Bone marrow (tissue), 2 donors: ENCODE measurements around the gene CHADL.
"Not testable (repeated sequence)": the region's sequence is repeated elsewhere in the genome, so short reads cannot be mapped to it uniquely, and the experiment has no call there.

Experiments used
- DNase-seq, 2 donors: peaks; one replicate each; lab custom pipeline; 2025; lab: John Stamatoyannopoulos, UW

CHADL gene, protein sequence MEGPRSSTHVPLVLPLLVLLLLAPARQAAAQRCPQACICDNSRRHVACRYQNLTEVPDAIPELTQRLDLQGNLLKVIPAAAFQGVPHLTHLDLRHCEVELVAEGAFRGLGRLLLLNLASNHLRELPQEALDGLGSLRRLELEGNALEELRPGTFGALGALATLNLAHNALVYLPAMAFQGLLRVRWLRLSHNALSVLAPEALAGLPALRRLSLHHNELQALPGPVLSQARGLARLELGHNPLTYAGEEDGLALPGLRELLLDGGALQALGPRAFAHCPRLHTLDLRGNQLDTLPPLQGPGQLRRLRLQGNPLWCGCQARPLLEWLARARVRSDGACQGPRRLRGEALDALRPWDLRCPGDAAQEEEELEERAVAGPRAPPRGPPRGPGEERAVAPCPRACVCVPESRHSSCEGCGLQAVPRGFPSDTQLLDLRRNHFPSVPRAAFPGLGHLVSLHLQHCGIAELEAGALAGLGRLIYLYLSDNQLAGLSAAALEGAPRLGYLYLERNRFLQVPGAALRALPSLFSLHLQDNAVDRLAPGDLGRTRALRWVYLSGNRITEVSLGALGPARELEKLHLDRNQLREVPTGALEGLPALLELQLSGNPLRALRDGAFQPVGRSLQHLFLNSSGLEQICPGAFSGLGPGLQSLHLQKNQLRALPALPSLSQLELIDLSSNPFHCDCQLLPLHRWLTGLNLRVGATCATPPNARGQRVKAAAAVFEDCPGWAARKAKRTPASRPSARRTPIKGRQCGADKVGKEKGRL

DNA sequence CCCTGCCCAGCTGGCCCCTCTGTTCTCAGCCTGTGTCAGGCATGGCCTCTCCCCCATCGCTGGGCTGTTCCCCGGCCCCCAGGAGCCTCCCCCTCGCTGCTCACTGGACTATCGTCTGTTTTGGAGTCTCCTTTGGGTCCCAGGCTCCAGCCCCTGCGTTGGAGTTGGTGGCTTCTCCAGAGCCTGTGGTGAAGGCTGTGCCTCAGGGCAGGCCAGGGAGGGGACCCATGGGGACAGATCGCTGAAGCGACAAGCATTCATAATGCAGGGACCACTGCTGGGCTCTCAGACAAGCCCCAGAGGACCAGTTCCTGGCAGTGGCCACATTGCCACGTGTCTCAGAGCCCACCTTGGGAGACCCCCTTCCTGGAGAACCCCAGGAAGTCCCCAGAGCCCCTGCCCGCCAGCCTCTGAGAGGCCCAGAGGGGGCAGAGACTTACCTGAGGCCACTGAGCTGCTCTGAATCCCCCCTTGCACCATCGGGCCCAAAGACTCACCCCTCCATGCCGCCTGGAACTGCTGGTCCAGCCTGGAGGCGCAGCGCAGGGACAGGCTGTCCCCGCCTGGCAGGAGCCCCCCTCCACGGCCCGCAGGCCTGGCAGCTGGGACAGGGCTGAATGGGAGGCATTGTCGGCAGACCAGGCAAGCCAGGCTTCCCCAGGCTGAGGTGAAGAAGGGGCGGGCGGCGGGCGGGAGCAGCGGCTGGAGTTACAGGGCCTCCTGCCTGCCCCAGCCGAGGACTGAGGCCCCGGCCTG is at the start of gene CHADL:
CHADL (minus strand) TSS at position 555 of the 756 bp plus-strand sequence; CDS start at position 505, 50 bp downstream.
- DNase-seq, result no peak

DNA sequence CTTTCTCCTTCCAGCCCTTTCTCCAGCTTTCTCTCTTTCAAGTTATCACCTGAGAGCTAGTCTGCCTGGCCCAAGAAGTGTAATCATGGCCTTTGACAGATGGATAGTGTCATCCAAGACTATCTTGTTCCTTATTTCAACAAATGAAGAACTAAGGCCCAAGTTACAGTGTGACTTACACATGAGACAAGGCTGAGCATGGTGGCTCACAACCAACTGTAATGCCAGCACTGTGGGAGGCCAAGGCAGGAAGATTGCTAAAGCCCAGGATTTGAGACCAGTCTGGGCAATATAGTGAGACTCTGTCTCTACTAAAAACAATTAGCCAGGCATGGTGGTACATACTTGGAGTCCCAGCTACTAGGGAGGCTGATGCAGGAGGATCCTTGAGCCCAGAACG is 48.9 kb upstream of the CHADL start:
- no peak for DNase-seq

DNA sequence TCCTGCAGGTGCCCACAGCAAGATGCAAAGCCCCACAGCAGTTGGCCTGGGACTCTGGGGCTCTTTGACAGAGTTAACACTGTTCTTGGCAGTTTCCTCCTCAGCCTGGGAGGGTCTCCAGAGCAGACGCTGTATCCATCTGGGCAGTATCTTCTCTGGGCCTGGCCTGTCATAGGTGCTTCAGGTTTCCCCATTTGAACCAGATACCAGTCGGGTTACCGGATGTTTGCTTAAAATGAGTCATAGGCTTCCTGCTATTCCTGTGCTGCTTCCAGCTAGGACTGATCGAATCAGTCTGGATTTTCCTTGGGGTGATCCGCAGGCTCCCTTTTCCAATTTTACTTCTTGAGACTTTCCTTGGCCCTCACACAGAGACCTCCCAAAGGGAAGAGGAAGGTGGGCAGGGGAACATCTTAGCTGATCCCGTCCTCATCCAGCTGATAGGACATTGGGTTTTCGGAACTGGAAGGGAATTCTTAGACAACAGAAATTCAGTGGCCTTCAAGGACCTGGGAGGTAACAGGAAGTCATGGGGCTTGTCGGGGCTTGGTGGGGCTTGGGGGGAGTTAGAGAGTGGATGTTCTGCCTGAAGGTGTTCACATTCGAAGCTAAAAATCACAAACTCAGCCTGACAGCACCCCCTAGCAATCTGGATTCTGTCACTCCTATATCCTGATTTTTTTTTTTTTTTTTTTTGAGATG is 47.7 kb upstream of the CHADL start:
- DNase-seq, result no peak

DNA sequence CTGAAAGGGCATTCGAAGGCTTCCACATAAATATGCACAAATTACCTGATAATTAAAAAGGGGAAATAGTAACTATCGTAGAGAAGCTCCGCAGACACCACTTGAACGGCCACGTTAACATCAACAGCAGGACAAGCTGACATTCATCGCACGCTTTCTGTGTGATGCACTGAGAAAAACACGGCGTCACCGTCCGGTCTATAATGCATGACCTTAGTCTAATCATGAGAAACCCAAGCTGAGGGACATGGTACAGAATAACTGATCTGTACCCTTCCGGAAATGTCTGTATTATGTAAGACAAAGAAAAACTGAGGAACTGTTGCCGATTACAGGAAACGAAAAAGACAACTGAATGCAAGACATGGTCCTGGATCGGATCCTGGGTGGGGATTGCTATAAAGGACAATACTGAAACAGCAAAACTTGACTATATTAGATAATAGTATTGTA is 45.9 kb upstream of the CHADL start:
- peak; percentile 63 to 67 for DNase-seq

DNA sequence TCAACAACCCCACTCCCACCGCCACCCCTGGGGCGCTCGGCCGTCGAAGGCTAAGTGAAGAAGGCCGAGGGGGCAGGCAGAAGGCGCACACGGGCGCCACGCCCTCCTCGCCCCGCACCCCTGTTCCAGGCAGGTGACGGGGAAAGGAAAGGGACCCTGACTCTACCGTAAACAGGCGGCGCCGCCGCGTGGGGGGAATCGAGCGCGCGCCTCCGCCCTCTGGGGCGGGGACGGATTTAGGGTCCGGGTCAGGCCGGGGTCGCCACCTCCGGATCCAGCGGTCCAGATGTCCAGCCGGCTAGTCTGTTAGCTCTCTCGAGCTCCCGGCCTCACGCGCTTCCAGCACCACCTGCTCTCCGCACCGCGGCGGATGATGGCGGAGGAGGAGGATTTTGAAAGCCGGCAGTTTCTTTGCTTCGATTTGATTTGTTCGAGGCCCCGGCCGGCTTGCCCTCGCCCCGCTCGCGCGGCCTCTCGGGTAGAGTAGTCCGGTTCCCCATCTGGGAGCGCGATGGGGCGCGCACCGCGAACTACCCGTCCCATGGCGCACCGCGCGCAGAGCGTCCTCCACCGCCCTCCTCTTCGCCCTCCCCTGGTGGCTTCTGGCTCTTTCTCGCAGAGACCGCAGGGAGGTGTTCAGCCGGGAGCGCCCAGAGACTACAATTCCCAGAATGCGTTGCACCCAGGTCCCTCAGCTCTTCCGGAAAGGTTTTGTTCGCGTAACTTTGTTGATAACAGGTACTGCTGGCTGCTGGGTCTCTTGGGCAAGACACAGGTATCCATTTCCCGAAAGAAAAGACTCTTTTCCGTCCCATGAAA is 45.3 kb upstream of the CHADL start, which contains the start of gene RANGAP1:
RANGAP1 (minus strand) TSS at position 368 of the 819 bp plus-strand sequence. CDS start 5,143 bp downstream, outside the sequence.
- DNase-seq, result peak; percentile 85 to 99

DNA sequence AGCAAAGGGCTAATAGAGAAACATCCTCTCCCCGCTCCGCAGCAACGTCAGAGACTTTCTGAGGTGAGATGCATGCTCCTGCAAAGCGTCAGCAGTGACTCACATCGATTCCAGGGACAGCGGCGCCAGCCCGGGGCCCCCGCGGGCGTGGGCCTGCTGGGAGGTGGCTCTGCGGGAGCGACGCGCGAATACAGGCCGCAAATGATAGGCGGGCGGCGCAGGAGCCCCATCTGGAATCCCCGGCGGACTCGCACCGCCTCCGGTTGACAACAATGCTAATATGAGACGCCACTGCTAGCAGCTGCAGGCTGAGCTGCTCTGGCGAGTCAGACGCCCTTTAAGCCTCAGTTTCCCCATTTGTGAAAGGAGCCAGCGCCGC is 44.7 kb upstream of the CHADL start:
- DNase-seq, result peak; percentile 24 to 43

DNA sequence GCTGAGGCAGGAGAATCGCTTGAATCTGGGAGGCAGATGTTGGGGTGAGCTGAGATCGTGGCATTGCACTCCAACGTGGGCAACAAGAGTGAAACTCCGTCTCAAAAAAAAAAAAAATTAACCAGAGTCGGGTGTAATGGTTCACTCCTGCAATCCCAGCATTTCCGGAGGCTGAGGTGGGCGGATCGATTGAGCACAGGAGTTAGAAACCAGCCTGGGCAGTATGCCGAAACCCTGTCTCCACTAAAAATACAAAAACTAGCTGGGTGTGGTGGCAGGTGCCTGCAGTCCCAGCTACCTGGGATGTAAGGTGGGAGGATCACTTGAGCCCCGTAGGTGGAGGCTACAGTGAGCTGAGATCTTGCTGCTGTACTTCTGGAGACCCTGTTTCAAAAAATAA is 43.7 kb upstream of the CHADL start:
- DNase-seq, result no peak

DNA sequence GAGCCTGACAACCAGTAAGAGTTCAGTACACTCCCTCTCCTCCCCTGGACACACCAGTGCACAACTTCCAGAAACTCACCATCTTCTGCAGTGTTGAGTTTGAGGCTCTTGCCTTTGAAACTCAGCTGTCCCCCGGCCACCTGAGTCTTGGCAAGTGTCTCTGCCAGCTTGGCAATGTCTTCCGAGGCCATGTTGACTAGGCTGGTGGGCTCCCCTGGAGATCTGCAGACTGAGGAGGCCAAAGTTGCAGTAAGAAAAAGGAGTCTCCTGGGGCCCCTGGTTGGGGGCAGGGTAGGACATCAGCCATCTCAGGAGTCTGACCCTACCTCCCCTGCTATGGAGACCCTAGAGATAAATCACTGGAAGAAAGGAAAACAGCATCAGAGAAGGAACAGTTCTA is 40.1 kb upstream of the CHADL start:
- DNase-seq, result no peak

DNA sequence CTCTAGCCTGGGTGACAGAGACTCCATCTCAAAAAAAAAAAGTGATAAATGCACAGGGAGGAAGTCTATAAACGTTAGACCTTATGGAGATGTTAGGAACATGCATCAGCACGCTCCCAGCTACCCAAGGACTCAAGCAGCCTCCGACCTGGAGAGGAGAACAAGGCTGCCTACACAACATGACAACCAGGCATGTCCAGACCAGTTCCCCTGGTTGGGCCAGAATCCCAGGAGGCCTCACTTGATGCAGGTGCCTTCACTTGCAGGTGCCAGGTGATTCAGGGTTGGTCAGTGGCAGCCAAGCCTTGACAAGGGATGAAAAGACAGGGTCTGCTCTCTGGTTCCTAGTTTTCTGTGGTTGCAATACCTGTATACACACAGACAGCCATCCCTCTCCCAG is 39.3 kb upstream of the CHADL start:
- no peak for DNase-seq

DNA sequence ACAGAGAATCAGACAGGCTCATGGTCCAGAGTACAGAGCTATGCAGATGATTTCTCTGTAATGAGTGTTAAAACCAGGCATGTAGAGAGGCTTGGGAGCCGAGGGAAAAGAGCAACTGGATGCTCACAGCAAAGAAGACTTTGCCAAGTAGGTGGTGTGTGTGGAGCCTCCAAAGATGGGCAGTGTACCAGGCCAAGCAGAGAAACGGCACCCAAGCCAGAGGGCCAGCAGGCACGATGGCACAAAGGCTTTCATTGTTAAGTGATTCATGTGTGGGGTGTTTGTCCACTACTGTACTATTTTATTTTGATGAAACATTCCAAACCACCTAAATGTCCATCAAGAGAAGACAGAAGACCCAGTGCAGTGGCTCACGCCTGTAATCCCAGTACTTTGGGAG is 34.1 kb upstream of the CHADL start:
- DNase-seq, result no peak

DNA sequence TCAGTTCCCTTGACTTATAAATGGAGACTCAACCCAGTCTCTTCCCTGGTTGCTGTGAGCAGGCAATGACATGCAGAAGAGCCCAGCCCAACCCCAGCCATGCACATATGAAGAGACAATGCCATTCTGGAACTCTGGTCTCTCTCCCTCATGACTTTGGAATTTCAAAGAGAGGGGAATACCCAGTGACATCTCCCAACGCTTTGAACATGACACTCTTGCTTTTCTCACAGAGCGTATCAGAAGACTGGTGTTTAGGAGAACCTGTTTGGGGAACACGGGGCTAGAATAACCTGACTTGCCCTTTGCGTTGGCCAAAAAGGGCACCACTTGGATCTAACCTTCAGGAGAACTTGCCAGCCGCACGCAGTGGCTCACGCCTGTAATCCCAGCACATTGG is 32.4 kb upstream of the CHADL start:
- DNase-seq, result no peak

DNA sequence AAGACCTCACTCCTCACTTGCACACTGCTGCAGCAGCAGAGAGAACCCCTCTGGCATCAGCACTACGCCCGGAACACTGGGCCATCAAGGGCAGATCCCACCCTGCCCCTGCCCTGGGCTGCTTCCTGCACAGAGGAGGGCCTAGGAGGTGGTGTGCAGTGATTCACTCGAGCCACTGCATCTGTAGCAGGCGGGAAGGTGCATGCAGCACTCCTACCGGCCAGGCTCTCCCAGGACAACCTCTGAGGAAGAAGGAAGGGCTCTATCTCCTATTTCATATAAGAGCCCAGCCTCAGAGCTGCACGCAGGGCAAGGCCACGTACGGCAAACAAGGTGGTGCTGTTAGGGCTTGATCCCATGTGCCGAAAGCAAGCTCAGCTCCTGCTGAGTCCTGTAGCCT is 31.1 kb upstream of the CHADL start:
- DNase-seq, result no peak

DNA sequence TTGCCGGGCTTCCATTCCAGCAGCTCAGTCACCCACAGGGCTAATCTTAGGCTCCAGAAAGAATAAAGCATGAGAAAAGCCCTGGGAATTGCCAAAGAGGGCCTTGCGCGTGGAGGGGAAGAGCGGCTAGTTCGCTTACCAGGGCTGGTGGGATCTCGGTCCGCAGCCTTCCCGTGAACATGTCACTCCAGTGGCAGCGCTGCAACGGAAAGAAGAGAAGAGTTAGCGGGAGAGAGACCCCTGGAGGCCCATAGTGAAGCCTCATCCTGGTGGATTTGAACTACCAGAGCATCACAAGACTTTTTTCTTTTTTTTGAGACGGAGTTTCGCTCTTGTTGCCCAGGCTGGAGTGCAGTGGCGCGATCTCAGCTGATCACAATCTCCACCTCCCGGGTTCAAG is 27.2 kb upstream of the CHADL start:
- no peak for DNase-seq

DNA sequence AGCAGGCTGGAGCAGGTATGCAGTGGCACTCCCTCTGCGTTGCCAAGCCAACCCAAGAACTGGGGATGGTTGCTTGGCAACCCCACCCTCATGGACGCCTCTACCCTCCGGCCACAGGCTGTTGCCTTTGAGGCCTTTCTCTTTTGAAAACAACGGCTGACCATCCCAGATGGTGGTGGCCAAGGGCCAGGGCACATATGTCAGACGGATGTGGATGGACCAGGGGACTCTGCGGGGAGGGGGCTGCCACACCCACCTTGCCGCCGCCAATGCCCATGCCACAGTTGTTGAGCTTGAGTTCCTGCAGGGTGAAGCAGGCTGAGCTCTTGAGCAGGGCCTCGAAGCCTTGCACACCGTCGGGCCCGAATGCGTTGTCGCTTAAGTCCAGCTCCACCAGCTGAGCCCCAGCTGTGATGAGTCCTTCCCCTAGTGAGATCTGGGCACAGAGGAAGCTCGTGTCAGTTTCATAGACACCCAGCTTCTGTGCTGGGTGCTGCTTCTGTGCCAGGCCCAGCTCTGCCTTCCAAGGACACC is 23.7 kb upstream of the CHADL start:
- no peak for DNase-seq

DNA sequence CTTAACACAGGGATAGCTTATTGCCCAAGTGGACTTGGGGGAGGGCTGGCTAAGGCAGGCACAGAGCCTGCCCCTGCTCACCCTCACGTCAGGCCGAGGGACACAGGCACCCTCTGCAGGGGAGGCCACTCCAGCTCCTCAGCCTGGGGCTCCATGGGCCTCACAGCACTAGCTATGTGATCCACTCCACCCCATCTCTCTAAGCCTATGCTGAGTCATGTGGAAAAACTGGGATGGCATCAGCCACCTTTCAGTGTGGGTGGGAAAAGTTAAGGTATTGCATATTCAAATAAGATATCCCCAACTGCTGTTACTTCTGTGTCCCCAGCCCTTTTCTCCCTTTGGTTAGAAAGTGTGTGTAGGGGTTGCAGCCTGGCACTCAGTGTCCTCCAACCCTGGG is 23.0 kb upstream of the CHADL start:
- DNase-seq, result no peak

DNA sequence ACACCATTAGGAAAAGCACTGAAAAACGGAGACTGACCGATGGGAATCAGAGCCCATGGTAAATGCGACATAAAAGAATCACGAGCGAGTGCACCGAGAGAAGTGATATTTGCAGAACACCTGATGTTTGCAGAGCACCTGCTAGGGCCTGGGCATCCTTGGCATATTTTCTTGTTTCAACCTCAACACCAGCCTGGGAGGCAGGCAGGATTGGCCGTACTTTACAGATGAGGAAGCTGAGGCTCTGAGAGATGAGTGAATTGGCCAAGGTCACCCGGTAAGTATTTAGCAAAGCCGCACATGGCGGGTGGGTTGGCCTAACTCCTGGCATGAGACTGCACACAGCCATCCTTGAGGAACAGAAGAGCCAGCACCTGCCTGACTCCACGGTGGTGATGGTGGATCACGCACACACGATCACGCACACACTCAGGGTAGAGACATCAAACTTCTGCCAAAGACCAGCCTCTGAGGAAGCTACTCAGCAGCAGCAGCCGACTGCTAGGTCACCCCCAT is 21.6 kb upstream of the CHADL start:
- DNase-seq, result no peak

DNA sequence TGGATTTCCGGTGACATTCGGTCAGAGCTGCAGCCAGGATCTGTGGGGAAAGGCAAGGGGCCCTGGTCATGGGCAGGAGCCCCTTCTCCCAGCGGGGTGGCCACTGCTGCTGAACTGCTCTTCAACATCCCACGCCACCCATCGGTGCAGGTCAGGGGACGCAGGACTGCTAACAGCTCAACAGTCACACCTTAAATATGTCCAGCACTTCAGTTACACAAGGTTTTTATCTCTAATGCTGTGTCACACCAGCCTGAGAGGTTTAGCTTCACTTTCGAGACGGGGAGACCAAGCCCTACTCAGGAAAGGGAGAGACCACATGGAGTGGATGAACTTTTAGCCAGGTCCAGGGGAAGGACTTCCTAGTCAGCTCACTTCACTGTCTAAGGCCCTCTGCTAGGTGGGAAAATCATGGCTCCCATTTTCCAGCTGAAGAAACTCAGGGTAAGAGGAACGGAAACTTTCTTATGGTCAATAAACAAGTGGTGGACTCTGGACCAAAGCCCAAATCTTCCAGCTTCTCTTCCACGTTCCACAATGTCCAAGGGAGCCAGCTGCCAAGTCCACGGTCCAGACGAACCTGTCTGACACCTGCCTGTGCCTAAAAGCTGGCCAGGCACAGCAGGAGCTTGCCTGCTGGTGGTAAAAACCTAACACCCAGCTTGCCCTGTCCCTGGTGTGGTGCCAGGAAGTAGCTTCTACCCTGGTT is 21.0 kb upstream of the CHADL start:
- DNase-seq, result no peak

DNA sequence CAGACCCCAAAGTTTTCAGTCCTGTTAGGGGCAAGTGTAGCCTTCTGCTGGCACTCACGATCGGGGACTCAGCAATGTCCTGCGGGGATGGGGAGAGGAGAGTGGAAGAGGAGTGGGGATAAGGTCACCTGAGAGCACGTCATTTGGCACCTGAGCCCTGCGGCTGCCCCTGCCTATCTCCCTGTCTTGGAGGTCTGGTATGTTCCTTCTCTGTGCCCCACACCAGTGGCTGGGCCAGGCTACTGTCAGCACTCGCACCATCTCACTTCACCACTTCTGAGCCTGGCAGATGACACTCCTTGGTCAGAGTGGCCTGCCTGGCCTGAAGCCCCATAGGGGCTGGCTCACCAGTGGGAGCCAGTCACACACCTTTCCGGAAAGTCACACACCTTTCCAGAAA is 20.1 kb upstream of the CHADL start:
- no peak for DNase-seq

DNA sequence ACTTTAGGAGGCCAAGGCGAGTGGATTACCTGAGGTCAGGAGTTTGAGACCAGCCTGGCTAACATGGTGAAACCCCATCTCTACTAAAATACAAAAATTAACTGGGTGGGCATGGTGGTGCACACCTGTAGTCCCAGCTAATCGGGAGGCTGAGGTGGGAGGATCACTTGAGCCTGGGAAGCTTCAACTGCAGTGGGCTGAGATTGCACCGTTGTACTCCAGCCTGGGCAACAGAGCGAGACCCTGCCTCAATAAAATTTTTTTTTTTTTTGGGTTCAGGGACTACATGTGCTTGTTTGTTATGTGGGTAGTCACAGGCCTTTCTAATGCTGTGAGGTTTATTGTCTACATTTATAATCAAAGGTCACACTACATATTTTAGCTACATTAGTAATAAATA is 19.0 kb upstream of the CHADL start:
- DNase-seq, result not testable (repeated sequence)

DNA sequence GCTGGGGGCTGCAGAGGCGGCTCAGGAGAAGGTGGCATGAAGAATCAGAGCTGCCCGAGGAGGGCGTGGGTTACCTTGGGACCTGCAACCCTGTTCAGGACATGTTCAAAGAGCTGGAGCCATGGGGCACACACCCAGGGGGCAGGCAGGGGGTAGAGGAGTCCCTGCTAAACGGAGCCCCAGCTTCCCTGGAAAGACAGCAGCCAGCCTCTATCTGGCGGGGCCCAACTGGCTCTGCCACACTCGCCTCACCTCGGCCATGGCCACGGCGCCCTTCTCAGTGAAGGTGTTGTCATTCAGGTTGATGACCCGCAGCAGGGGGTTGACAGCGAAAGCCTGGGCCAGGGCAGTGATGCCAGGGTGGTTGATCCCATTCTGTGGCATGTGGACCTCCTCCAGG is 17.0 kb upstream of the CHADL start:
- DNase-seq, result no peak
